ENCODE measurements around the gene GFOD2. TPM values are rescaled to one million over a fixed set of nuclear protein-coding genes. Genes with fewer than 3 reads are reported as not detected.

Gene GFOD2
- total and polyA plus RNA-seq, 10 donors, result 10.4 to 45.6 (median 39.8) TPM

DNA sequence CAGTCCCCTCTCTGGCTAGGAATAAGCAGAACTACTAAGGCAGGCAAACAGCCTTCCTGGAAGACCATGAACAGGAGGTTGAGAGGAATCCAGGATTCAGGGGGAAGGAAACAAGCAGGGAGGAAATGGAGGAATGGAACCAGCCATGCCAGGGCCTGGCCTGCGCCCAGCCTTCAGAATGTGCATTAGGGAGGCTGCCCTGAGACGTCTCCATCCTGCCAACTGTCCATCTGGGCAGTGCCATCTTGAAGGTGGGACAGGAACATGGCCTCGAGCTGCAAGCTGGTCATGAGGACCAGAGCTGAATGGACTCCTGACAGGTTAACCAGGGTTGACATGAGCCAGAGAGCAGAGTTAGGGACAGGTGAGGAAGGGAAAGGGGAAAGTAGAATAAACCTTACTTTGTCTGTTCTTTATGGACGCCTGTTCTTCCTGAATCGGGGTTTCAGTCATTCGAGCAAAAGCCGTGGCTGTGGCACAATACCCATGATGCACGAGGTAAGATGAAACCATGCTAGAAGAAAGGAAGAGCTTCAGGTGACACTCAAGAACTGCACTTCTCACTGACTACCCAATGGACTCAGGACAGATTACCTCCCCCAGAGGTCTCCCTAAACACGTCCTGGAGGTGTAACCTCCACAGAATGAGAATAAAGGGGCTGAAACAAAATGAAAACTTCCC is 12.1 kb upstream of the GFOD2 start:
- Histone ChIP-seq H3K27ac (no peak overlapping the region), H3K4me3 (no peak overlapping the region), H3K36me3 (peaks cover 0 to 99% (median 72%) of the 10 kb centered on the region in 6 donors), H3K27me3 (replicated peaks in 1 of 7) (no peaks in the 10 kb centered on the region), H3K4me1 (no peaks in the 10 kb centered on the region), H3K9me3 (no peaks in the 10 kb centered on the region)
- 88 to 91% (median 89%) methylated on average over 9 of the region's 9 CpGs for WGBS, 5 donors
- intact Hi-C loops (cut with DNase I; ENCODE audit: low total_unique reads), result no loop called here
- peak; percentile 35 for DNase-seq
- TF ChIP-seq, protein P1, sequence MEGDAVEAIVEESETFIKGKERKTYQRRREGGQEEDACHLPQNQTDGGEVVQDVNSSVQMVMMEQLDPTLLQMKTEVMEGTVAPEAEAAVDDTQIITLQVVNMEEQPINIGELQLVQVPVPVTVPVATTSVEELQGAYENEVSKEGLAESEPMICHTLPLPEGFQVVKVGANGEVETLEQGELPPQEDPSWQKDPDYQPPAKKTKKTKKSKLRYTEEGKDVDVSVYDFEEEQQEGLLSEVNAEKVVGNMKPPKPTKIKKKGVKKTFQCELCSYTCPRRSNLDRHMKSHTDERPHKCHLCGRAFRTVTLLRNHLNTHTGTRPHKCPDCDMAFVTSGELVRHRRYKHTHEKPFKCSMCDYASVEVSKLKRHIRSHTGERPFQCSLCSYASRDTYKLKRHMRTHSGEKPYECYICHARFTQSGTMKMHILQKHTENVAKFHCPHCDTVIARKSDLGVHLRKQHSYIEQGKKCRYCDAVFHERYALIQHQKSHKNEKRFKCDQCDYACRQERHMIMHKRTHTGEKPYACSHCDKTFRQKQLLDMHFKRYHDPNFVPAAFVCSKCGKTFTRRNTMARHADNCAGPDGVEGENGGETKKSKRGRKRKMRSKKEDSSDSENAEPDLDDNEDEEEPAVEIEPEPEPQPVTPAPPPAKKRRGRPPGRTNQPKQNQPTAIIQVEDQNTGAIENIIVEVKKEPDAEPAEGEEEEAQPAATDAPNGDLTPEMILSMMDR (IDR thresholded peaks at IDR 0.05 in 8 of 11, conservative IDR thresholded peaks at IDR 0.05 in 3 of 11), result no peak

DNA sequence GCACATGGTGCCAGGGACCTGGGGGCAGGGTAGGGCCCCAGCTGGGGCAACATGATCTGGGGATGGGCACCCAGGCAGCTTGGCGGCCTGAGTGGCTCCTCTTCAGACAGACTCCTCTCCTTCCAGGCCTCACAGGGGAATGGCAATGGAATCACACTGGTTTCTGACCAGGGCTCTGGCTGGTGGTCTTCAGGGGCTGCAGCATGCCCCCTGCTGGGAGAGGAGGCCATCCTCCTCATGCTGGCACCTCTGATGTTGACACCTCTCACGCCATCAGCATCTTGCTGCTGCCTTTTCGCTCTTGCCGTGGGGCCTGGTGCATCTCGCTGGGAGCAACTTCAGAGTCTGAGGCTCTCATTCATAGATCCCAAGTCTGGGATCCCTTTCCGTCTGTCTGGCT is 11.2 kb upstream of the GFOD2 start:
- intact Hi-C loops (cut with DNase I; ENCODE audit: low total_unique reads), result no loop called here
- Histone ChIP-seq H3K27me3 (replicated peaks in 1 of 7) (no peaks in the 10 kb centered on the region), H3K4me1 (no peaks in the 10 kb centered on the region), H3K36me3 (peaks cover 0 to 100% (median 76%) of the 10 kb centered on the region in 6 donors), H3K9me3 (no peaks in the 10 kb centered on the region), H3K27ac (no peak overlapping the region), H3K4me3 (no peak overlapping the region)
- peak; percentile 54 for DNase-seq
- TF ChIP-seq POLR2A (IDR thresholded peaks at IDR 0.05), result no peak
- TF ChIP-seq POLR2AphosphoS5 (IDR thresholded peaks at IDR 0.05), result no peak
- TF ChIP-seq, protein P1 (IDR thresholded peaks at IDR 0.05 in 8 of 11, conservative IDR thresholded peaks at IDR 0.05 in 3 of 11), result no peak
- 95 to 98% (median 97%) methylated on average over 6 of the region's 6 CpGs for WGBS, 5 donors

DNA sequence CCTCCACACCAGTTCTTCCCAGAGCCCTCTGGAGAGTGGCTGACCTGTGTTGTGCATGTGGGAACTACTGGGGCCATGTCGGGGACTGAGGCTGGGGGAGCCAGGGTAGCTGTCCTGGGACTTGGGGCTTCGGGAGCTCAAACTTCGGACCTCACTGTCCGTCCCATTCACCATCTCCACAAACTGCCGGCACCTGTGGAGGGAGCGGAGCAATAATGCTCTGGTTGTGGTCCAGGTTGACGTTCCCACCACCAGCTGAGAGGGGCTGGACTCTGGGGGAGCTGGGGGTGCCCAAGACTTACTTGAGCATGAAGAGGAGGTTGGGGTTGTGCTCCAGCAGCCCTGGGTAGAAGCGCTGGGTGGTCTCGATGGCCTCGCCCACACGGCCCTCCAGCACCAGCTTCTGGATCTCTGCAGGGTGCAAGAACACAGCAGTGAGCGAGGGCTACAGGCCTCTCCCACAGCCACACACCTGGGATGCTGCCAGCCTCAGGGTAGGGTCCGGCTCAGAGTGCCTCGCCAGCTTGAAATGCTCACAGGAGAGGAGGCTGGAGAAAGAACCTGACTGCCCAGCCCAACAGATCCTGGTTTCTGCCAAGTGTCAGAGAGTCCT is 10.6 kb upstream of the GFOD2 start:
- Histone ChIP-seq H3K4me3 (no peak overlapping the region), H3K36me3 (peaks cover 0 to 100% (median 76%) of the 10 kb centered on the region in 6 donors), H3K9me3 (no peaks in the 10 kb centered on the region), H3K27ac (no peak overlapping the region), H3K4me1 (no peaks in the 10 kb centered on the region), H3K27me3 (replicated peaks in 1 of 7) (no peaks in the 10 kb centered on the region)
- WGBS, 5 donors, result 96 to 100% (median 99%) methylated on average over 9 to 14 of the region's 14 CpGs
- TF ChIP-seq POLR2AphosphoS5 (IDR thresholded peaks at IDR 0.05), result peak in 1 of 3 donors; percentile 26
- TF ChIP-seq, protein P1 (IDR thresholded peaks at IDR 0.05 in 8 of 11, conservative IDR thresholded peaks at IDR 0.05 in 3 of 11), result no peak
- DNase-seq, result peak; percentile 36
- intact Hi-C loops (cut with DNase I; ENCODE audit: low total_unique reads), result no loop called here
